ENCODE measurements around the gene PRSS38.

The PRSS38 gene

DNA sequence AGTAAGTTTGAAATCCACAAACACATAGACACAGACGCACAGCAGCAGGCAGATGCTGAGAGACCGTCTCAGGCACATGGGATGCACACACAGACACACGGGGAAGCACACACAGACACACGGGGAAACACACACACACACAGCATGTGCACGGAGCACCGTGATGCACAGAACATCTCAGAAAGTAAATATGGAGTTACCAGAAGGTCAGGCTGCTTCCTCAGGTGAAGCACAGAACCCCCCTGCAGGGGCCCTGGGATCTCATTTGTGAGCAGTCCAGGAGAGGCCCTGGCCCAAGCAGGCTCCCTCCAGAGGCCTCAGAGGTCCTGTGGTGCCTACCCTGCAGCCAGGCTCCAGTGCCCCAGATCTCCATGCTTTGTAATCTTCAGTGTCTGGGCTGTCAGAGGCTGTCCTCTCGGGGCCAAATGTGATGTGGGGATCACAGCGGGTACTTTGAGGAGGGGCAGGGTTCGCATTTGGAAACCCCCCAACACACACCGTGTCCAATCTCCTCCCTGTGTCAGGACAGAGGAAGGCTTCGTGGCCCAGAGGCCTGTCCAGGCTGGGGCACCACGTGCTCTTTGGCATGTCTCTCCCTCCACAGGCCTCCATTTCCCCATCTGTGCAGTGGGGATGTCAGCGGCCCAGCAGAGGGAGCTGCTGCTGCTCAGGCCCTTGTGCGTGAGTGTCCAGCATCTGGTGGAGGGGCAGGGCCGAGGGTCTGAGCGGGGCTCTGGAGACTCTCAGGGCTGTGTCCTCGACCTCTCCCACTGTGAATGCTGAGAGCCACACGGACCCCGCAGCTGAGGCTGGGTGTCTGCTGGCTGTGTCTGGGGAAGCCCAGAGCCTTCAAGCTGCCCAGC, 23.0 kb upstream of the PRSS38 start:
- in situ Hi-C loops (cut with MboI; ENCODE audit: low sequenced_read_pairs): no loop called here

DNA sequence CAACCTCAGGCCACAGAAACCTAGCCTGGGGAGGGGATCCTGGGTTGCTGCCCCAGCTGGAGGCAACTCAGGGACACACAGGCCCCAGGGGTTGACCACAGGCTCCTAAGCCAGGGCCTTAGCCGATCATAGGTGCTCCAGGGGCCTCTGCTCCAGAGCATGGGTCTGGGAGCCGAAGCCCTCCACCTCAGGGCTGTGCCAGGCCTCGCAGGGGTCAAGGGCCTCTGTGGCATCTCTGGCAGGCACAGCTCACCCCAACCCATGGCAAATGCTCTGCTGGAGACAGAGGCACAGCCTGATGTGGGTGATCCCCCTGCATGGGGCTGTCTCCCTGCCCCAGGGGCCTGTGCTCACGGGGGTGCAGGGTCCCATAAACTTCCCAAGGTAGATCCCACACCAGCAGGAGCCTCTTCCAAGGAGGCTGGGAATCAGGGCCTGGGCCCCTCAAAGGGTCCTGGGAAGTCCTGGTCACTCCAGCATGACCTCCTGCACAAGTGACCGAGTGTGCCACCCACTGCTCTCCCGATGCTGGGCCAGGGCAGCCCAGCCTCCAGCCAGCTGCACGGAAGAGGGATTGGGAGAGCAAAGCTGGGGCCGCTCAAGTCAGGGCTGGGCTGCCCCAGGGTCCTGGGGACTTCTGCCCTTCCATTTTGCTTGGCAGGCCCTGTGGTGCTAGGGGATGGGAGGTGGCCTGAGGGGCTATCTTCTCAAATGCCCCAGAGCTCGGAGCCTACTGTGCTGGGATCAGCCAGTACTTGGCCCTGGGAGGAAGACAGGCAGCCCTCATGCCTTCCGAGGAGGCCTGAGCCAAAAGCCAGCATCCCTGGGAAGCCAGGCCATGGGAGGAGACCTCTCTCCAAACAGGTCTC, 22.2 kb upstream of the PRSS38 start:
- in situ Hi-C loops (cut with MboI; ENCODE audit: low sequenced_read_pairs): no loop called here

DNA sequence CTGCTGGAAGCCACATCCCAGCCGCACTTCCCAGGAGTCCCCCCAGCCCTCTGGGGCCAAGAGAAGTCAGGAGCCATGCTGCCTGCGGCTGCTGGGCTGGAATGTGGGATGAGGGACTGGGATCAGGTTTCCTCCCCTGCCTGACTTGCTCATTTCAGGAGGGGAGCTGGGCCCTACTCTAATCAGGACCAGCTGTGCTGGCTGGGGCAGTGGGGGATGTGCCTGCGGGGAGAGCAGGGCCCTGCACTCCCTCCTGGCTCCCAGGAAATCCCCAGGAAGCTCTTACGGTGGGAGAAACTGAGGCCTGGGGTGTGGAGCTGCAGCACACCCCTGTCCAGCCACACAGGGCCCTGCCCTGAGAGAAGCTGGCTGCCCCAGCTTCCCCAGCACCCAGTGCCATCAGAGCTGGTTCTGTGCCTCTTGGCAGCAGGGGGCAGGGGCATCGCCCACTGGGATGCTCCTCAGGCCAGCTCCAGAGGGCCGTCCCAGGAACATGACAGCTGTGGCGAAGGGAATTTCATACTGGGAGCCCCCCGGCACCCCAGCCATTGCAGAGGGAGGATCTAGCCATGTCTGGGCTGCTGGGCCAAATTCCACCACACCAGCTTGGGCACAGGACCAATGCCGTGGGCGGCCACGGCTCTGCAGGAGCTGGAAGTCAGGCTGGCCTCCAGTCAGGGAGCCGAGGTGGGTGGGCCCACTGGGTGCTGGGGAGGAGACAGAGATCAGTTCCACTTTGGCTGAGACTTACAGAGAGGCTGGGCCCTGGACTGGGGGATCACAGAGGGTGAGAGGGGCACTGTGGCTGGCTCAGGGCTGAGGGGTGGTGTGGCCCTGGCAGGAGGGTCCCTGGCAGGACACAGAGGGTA, 21.3 kb upstream of the PRSS38 start:
- in situ Hi-C loops (cut with MboI; ENCODE audit: low sequenced_read_pairs): no loop called here

DNA sequence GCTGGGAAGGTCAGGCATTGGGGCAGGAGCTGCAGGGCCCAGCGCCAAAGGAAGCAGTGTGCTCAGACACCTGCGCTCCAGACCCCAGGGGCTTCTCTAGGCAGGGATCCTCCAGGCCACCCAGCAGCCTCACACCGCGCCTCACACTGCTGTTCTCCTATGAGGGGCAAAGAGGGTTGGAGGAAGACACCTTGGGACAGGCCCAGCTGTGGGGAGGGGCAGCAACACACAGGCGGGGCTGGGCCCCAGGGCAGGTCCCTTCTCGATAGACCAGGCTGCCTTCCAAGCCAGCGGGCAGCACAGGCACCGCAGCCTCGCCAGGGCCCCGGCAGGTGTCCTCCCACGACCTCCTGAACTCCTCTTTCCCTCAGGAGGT, 20.7 kb upstream of the PRSS38 start:
- in situ Hi-C loops (cut with MboI; ENCODE audit: low sequenced_read_pairs): no loop called here

DNA sequence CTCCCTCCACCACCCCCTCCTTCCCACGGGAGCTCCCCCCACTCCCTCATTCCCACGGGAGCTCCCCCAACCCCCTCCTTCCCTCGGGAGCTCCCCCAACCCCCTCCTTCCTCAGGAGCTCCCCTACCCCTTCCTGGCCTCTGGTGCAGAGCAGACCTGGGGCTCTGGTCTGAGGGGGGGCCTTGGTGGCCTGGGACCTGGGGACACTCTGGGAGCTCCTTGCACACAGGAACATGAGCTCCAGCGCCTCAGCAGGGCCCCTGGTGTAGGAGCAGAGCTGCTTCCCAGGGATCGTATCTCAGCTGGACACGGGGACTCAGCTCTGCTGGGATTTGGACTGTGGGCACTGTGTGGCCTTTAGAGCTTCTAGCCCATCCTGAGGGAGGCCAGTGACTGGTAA, 19.7 kb upstream of the PRSS38 start:
- in situ Hi-C loops (cut with MboI; ENCODE audit: low sequenced_read_pairs): no loop called here

DNA sequence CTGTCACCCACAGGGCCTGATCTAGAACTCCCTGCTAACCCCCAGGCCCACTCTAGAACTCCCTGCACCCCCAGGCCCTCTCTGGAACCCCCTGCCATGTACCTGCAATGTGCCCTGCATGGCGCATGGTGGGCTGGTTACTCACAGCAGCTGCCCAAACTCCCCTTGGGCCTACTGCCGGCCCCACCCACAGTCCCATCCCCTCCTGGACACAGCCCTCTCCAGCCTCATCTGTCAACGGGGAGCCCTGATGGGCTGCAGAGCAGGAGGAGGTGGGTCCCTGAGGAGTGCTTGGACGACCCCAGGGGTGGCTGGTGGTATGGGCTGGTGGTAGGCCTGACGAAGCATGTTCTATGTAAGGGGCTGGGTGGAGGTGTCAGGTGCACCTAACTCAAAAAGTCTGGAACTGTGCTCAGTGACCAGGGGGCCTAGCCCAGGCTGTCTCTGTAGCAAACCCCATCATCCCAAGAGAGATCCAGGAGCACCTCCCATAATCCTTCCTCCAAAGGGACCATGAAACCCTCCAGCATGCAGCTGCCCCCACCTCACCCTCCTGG, 19.0 kb upstream of the PRSS38 start:
- in situ Hi-C loops (cut with MboI; ENCODE audit: low sequenced_read_pairs): no loop called here

DNA sequence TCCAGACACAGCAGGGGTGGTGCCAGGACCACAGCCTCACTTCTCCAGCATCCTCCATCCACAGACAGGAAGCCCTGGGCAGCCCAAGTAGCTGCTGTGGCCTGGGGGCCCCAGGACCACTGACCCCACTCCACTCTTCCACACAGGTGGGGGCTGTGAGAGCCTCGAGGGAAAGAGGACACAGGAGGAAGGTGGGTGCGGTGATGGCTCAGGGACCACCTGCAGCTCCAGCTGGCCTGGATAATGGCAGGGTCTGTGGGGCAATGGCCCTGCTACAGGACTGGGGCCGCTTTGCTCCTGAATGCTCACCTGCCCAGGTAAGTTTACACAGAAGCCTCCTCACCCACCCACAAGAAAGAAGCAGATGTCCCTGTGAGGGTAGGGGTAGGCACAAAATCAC, 18.3 kb upstream of the PRSS38 start:
- in situ Hi-C loops (cut with MboI; ENCODE audit: low sequenced_read_pairs): no loop called here

DNA sequence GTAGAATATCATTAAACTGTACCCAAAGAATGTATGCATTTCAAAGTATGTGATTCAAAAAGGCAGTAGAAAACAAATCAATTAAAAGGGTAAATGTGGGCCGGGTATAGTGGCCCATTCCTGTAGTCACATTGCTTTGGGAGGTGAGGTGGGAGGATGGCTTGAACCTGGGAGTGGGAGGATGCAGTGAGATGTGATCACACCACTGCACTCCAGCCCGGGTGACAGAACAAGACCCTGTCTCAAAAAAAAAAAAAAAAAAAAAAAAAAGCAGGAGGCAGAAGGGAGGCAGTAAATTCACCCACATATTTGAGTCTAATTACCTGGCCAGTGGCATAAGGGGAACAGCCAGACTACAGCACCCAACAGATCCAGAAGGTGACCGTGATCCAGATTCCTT, 17.9 kb upstream of the PRSS38 start:
- in situ Hi-C loops (cut with MboI; ENCODE audit: low sequenced_read_pairs): no loop called here

DNA sequence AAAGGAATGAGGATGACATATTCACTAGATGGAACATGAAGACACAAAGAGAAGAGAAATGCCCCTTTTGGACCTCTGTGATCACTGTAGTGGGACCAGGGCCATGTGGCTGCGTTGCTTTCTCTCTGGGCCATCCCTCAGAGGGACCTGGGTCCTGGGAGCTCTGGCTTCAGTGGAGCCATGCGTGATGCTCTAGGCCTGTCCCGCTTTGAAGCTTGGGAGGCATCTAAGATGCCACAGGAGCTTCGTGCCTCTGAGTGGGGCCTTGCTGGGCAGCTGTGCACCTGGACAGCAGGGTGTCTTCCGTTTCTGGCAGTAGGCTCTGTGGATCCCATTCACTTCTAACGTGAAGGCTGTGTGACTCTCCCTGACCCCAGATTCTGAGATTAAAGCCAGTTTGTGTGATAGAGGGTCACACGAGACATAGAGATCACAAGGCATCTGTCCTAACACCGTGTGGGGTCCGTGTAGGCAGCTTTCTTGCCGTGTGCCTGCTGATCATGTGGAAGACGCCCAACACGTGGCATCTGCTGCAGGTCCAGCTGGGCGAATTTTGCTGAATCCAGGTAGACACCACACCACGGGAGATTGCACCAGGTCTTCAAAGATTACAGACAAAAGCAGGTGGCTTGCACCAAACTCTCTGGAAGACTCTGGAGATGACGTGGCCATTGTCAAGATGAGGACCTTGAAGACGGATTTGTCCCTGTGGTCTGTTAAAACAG, 17.2 kb upstream of the PRSS38 start:
- in situ Hi-C loops (cut with MboI; ENCODE audit: low sequenced_read_pairs): no loop called here

DNA sequence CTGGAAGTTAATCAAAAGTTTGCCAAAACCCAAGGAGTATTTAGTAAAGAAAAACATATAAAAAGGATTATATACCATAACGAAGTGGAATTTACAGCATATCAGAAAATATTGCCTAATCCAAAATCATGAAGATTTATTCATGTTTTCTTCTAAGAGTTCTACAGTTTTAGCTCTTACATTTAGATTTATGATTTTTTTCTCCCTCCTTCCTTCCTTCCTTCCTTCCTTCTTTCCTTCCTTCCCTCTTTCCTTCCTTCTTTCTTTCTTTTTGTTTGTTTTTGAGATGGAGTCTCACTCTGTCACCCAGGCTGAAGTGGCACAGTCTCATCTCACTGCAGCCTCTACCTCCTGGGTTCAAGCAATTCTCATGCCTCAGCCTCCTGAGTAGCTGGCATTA, 15.7 kb upstream of the PRSS38 start:
- in situ Hi-C loops (cut with MboI; ENCODE audit: low sequenced_read_pairs): no loop called here

DNA sequence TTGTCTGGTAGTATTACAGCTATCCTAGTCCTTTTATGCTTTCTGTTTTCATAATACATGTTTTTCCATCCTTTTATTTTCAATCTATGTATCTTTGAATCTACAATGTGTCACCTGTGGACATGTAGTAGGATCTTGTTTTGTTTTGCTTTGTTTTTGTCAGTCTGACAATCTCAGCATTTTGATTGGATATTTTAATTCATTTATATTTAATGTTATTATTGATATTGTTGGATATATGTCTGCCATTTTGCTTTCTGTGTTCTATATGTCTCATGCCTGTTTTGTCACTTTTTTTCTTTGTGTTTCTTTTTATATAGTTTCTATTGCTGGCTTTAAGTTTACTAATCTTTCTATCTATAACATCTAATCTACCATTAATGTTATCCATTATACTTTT, 11.5 kb upstream of the PRSS38 start:
- in situ Hi-C loops (cut with MboI; ENCODE audit: low sequenced_read_pairs): no loop called here

DNA sequence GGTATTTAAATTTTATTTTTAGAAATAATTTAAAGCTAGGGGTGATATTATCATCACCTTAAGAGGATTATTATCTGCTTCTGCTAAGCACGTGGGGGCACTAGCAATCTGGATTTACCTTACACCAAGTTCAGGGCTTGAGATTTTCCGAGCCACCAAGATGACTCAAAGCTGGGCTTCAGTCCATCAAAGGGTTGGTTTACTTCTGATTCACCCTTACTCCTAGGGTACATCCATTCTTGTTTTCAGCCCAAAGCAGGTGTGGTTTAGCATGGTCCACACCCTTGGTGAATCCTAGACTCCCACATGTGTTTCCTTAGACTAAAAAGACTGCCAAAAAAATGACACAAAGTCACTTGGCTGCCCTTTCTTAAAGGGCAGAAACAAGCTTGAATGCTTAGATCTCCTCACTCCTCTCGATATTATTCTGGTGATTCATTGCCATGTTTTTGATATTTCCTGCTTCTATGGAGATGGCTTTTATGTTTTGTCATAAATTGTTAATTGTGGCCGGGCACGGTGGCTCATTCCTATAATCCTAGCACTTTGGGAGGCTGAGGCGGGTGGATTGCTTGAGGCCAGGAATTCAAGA, 9.8 kb upstream of the PRSS38 start:
- in situ Hi-C loops (cut with MboI; ENCODE audit: low sequenced_read_pairs): no loop called here

DNA sequence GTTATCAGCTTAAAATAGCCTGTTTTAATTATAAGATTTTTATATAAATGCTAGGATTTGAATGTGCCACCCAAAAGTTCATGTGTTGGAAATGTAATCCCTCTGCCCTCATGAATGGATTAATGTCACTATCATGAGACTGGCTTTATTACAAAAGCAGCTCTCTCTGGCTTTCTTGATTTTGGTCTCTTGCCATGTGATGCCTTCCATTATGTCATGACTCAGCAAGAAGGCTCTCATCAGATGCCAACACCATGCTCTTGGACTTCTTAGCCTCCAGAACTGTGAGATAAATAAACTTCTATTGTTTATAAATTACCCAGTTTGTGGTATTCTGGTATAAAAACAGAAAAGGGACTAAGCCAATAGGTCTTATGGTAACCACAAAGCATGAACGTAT, 6.9 kb upstream of the PRSS38 start:
- in situ Hi-C loops (cut with MboI; ENCODE audit: low sequenced_read_pairs): no loop called here

DNA sequence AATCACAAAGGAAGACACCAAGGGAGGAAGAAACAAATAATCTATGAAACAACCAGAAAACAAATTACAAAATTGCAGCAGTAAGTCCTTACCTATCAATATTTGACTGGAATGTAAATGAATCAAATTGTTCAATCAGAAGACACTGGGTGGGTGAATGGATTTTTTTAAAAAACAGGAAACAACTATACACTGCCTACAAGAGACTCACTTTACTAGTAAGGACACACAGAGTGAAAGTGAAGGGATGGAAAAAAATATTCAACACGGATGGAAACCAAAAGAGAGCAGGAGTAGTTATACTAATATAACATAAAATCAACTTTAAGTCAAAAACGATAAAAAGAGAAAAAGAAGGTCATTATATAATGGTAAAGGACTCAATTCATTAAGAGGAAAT, 6.4 kb upstream of the PRSS38 start:
- in situ Hi-C loops (cut with MboI; ENCODE audit: low sequenced_read_pairs): no loop called here

DNA sequence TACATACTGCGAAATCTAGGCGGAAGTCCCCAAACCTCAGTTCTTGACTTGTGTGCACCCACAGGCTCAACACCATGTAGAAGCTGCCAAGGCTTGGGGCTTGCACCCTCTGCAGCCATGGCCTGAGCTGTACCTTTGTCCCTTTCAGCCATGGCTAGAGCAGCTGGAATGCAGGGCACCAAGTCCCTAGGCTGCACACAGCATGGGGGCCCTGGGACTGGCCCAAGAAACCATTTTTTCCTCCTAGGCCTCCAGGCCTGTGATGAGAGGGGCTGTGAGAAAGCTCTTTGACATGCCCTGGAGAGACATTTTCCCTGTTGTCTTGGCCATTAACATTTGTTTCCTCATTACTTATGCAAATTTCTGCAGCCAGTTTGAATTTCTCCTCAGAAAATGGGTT, 1.5 kb upstream of the PRSS38 start:
- in situ Hi-C loops (cut with MboI; ENCODE audit: low sequenced_read_pairs): no loop called here

DNA sequence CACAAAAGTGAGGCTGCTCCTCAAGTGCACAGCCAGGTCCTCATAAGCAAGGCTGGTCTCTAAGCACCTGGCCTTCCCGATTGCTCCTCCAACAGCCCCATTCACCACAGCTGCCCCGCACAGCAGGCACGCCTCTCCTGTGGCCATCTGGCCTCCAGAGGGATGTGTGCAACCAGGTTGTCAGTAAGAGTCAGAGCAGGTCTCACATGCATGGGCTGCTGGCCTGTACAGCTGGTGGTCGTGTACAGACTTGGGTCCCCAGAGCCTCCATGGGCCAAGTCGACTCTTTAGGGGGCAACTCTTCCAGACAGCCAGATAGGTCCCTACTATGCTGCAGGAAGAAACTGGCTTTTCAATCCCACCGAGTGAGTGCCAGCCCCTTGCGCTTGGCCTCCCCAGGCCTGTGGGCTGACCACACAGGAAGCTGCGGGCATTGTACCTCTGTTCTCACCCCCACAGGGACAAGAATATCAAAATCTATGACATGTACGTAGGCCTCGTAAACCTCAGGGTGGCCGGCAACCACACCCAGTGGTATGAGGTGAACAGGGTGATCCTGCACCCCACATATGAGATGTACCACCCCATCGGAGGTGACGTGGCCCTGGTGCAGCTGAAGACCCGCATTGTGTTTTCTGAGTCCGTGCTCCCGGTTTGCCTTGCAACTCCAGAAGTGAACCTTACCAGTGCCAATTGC, 1.4 kb downstream of the PRSS38 start:
- in situ Hi-C loops (cut with MboI; ENCODE audit: low sequenced_read_pairs): no loop called here

DNA sequence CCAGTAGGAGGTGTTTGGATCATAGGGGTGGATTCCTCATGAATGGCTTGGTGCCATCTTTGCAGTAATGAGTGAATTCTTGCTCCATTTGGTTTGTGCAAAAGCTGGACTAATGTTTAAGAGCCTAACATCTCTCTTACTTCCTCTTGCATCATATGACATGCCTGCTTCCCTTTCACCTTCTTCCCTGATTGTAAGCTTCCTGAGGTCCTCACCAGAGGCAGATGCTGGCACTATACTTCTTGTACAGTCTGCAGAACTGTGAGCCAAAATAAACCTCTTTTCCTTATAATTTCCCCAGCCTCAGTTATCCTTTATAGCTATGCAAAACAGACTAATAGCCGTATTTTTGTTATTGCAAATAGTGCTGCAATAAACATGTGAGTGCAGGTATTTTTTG, 8.1 kb downstream of the PRSS38 start:
- in situ Hi-C loops (cut with MboI; ENCODE audit: low sequenced_read_pairs): no loop called here

DNA sequence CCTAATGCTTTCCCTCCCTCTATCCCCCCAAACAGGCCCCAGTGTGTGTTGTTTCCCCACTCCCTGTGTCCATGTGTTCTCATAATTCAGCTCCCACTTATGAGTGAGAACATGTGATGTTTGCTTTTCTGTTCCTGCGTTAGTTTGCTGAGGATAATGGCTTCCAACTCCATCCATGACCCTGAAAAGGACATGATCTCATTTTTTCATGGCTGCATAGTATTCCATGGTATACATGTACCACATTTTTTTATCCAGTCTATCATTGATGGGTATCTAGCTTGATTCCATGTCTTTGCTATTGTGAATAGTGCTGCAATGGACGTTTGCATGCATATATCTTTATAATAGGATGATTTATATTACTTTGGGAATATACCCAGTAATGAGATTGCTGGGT, 8.7 kb downstream of the PRSS38 start:
- in situ Hi-C loops (cut with MboI; ENCODE audit: low sequenced_read_pairs): no loop called here

DNA sequence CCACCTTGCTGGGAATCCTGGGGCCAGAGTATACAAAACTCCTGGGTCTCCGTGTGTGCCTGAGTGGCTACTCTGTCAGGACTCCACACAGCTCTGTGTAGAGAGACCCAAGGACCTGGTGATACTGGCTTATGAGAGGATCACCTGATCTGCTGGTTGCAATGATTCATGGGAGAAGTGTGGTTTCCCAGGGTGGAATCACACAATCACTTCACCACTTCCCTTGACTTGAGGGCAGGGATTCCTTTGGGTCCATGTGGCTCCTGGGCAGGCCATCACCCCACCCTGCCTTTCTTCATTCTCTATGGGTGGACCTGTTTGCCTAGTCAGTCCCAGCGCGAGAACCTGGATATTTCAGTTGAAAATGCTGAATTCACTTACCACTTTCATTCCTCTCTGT, 13.3 kb downstream of the PRSS38 start:
- in situ Hi-C loops (cut with MboI; ENCODE audit: low sequenced_read_pairs): no loop called here

All from hTERT RPE-1 (cell line).